ENCODE measurements around the gene AKNA. TPM values are rescaled to one million over a fixed set of nuclear protein-coding genes. Genes with fewer than 3 reads are reported as not detected.
"Not testable (repeated sequence)": the region's sequence is repeated elsewhere in the genome, so short reads cannot be mapped to it uniquely, and the experiment has no call there.

Gene AKNA
- total RNA-seq, 2 experiments from 2014 or later: 61.4 to 203 TPM

DNA sequence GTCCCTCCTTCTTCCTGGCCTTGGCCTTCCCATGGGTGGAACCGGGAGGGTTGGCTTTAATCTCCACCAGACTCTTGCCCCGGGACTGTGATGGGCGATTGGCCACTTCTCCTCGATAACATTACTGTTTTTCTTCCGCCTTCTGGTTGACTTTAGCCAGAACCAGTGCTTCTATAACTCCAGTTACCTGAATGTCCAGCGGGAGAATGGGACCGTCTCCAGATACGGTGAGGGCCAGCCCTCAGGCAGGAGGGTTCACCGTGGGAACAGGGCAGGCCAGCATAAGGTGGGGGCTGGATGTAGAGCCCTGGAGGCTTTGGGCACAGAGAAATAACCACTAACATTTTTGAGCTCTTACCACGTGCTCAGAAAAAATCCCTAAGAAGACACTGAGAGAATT lies 57.1 kb downstream of the AKNA start:
- TF ChIP-seq EZH2phosphoT487 (IDR thresholded peaks at IDR 0.05; ENCODE audit: borderline replicate concordance, low read depth, low read length): no peak
- TF ChIP-seq, protein P1, sequence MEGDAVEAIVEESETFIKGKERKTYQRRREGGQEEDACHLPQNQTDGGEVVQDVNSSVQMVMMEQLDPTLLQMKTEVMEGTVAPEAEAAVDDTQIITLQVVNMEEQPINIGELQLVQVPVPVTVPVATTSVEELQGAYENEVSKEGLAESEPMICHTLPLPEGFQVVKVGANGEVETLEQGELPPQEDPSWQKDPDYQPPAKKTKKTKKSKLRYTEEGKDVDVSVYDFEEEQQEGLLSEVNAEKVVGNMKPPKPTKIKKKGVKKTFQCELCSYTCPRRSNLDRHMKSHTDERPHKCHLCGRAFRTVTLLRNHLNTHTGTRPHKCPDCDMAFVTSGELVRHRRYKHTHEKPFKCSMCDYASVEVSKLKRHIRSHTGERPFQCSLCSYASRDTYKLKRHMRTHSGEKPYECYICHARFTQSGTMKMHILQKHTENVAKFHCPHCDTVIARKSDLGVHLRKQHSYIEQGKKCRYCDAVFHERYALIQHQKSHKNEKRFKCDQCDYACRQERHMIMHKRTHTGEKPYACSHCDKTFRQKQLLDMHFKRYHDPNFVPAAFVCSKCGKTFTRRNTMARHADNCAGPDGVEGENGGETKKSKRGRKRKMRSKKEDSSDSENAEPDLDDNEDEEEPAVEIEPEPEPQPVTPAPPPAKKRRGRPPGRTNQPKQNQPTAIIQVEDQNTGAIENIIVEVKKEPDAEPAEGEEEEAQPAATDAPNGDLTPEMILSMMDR (conservative IDR thresholded peaks at IDR 0.05; ENCODE audit: low read length): no peak
- peaks cover 15% of the 10 kb centered on the region for H3K36me3 ChIP-seq (ENCODE audit: insufficient read depth, low read length)
- no peaks in the 10 kb centered on the region for H4K20me1 ChIP-seq (ENCODE audit: insufficient read depth, low read length)
- BruUV-seq (replicated peaks): no TSS peak
- no peaks in the 10 kb centered on the region for H3K4me1 ChIP-seq (ENCODE audit: insufficient read depth, low read length, poor library complexity, severe bottlenecking)
- intact Hi-C loops (cut with micrococcal nuclease; ENCODE audit: unreplicated experiment): no loop called here
- no peaks in the 10 kb centered on the region for H3K79me2 ChIP-seq (ENCODE audit: insufficient read depth, low read depth, low read length)
- POLR2A ChIA-PET: no interaction called here
- no peak overlapping the region for H3K27ac ChIP-seq (ENCODE audit: low read depth, low read length, poor library complexity, severe bottlenecking)
- H3K4me2 ChIP-seq (ENCODE audit: low read length): no peak overlapping the region
- no peaks in the 10 kb centered on the region for H3K9me2 ChIP-seq (ENCODE audit: insufficient read depth, low read length)
- no peak for DNase-seq (ENCODE audit: low spot score)
- no peak overlapping the region for H3K4me3 ChIP-seq (ENCODE audit: low read depth, low read length, poor library complexity, severe bottlenecking)
- CTCF ChIA-PET (ENCODE audit: unreplicated experiment): no interaction called here
- H2AFZ ChIP-seq (ENCODE audit: low read length): no peak overlapping the region
- no peaks in the 10 kb centered on the region for H3K9me3 ChIP-seq (ENCODE audit: low read length)

DNA sequence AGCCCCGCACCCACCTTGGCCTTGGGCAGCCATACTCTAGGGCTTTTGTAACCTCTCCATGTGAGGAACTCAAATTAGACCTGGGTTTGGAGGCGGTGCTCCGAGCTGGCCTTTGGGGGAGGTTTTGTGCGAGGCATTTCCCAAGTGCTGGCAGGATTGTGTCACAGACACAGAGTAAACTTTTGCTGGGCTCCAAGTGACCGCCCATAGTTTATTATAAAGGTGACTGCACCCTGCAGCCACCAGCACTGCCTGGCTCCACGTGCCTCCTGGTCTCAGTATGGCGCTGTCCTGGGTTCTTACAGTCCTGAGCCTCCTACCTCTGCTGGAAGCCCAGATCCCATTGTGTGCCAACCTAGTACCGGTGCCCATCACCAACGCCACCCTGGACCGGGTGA lies 58.2 kb downstream of the AKNA start, which contains the start of gene ORM2:
ORM2 (plus strand) TSS at position 245 of the 398 bp plus-strand sequence; CDS start at position 281, 36 bp downstream.
- intact Hi-C loops (cut with micrococcal nuclease; ENCODE audit: unreplicated experiment); POLR2A ChIA-PET; DNase-seq (ENCODE audit: low spot score): not testable (repeated sequence)

DNA sequence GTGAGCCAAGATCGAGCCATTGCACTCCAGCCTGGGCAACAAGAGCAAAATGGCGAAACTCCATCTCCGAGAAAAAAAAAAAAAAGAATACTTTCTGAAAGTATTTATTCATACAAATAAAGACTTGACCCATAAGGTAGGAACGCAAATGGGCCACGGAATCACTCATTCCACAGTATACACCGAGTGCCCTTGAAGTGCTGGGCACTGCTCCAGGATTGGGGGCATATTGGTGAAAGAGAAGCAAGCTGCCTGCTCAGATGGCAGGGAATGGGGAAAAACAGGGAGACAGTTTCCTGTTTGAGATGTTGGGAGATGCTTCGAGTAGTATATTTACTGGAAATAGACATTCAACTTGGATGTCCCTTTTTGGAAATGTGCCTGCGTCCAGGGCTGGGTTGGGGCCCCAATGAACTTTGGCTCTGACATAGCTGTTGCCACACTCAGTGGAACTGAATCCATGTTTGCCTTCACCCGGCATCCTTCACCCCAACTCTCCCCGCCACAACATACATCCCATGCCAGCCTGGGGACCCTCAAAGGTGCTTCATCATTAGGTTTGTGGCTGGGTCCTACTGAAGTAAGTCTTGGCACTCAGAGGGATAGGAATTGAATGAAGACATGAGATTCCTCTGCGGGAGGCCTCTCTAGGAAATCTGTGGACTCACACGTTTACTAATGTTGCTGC lies 58.7 kb downstream of the AKNA start:
- H3K36me3 ChIP-seq (ENCODE audit: insufficient read depth, low read length); H3K27ac ChIP-seq (ENCODE audit: low read depth, low read length, poor library complexity, severe bottlenecking); H3K4me1 ChIP-seq (ENCODE audit: insufficient read depth, low read length, poor library complexity, severe bottlenecking); H3K4me2 ChIP-seq (ENCODE audit: low read length); POLR2A ChIA-PET; intact Hi-C loops (cut with micrococcal nuclease; ENCODE audit: unreplicated experiment); CTCF ChIA-PET (ENCODE audit: unreplicated experiment); H3K9me2 ChIP-seq (ENCODE audit: insufficient read depth, low read length); BruUV-seq (replicated peaks); H3K9me3 ChIP-seq (ENCODE audit: low read length); H2AFZ ChIP-seq (ENCODE audit: low read length); H3K79me2 ChIP-seq (ENCODE audit: insufficient read depth, low read depth, low read length); DNase-seq (ENCODE audit: low spot score); H4K20me1 ChIP-seq (ENCODE audit: insufficient read depth, low read length); H3K4me3 ChIP-seq (ENCODE audit: low read depth, low read length, poor library complexity, severe bottlenecking): not testable (repeated sequence)

More for the DNA sequence above, 58.2 kb downstream of the AKNA start, which contains the start of gene ORM2:
- H3K4me1 ChIP-seq (ENCODE audit: insufficient read depth, low read length, poor library complexity, severe bottlenecking); H3K4me2 ChIP-seq (ENCODE audit: low read length); H3K4me3 ChIP-seq (ENCODE audit: low read depth, low read length, poor library complexity, severe bottlenecking); H2AFZ ChIP-seq (ENCODE audit: low read length); H3K79me2 ChIP-seq (ENCODE audit: insufficient read depth, low read depth, low read length); H3K36me3 ChIP-seq (ENCODE audit: insufficient read depth, low read length); H3K27ac ChIP-seq (ENCODE audit: low read depth, low read length, poor library complexity, severe bottlenecking); H4K20me1 ChIP-seq (ENCODE audit: insufficient read depth, low read length); H3K9me2 ChIP-seq (ENCODE audit: insufficient read depth, low read length); BruUV-seq (replicated peaks); CTCF ChIA-PET (ENCODE audit: unreplicated experiment); H3K9me3 ChIP-seq (ENCODE audit: low read length): not testable (repeated sequence)

DNA sequence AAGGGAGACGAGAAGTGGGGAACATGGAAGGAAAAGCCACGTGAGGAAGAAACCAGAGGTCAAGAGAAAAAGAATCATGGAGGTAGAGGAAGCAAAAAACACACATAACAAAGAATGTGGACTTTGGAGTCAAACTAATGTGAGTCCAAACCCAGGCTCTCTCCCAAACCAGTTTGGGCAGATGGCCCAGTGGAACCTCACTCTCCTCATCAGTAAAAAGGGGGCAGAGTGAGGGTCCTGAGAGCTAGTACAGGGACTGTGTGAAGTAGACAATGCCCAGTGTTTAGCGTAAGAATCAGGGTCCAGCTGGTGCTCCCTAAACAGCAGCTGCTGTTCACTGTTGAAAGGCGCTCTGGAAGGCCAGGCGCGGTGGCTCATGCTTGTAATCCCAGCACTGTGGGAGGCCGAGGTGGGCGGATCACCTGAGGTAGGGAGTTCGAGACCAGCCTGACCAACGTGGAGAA lies 59.4 kb downstream of the AKNA start:
- intact Hi-C loops (cut with micrococcal nuclease; ENCODE audit: unreplicated experiment); H3K9me2 ChIP-seq (ENCODE audit: insufficient read depth, low read length); H2AFZ ChIP-seq (ENCODE audit: low read length); CTCF ChIA-PET (ENCODE audit: unreplicated experiment); H3K4me3 ChIP-seq (ENCODE audit: low read depth, low read length, poor library complexity, severe bottlenecking); POLR2A ChIA-PET; DNase-seq (ENCODE audit: low spot score); H3K79me2 ChIP-seq (ENCODE audit: insufficient read depth, low read depth, low read length); H4K20me1 ChIP-seq (ENCODE audit: insufficient read depth, low read length); BruUV-seq (replicated peaks); H3K4me1 ChIP-seq (ENCODE audit: insufficient read depth, low read length, poor library complexity, severe bottlenecking); H3K36me3 ChIP-seq (ENCODE audit: insufficient read depth, low read length); H3K9me3 ChIP-seq (ENCODE audit: low read length); H3K4me2 ChIP-seq (ENCODE audit: low read length); H3K27ac ChIP-seq (ENCODE audit: low read depth, low read length, poor library complexity, severe bottlenecking): not testable (repeated sequence)
